Adrenal gland (tissue), 12 donors: ENCODE data around the gene ZNF622. TPM values are rescaled to one million over a fixed set of nuclear protein-coding genes. Genes with fewer than 3 reads are reported as not detected.
A peak's percentile ranks its signal among the peaks of the same experiment; 100 is the strongest.

Experiments
- DNase-seq, 7 donors: peaks; one replicate each; pipeline ENCODE4 v3.0.0-alpha.2; 2019 to 2020
- H3K27ac ChIP-seq, 5 donors: fragments of 200-600 bp; sonication (generic) in 4 of 5; 1 replicate in 3 of 5; 2 replicates in 2 of 5; pipeline versions ENCODE4 v1.5.1 to v1.8.0; 2016 to 2020; ENCODE audit warnings: mild to moderate bottlenecking in 1 of 5
- H3K27me3 ChIP-seq: fragments of 200-600 bp; 2 replicates; pipeline ENCODE4 v1.8.0; 2021
- H3K36me3 ChIP-seq, 2 donors: fragments of 200-600 bp; replicated peaks in 1 of 2; 1 replicate in 1 of 2; 2 replicates in 1 of 2; pipeline versions ENCODE4 v1.5.1 to v1.8.0; 2018 to 2022
- H3K4me1 ChIP-seq, 2 donors: fragments of 200-600 bp; replicated peaks in 1 of 2; 1 replicate in 1 of 2; 2 replicates in 1 of 2; pipeline versions ENCODE4 v1.5.1 to v1.8.0; 2018 to 2021
- H3K4me3 ChIP-seq, 4 donors: fragments of 200-600 bp; sonication (generic) in 3 of 4; one replicate each; pipeline ENCODE4 v1.5.1; 2016 to 2018
- H3K9me3 ChIP-seq, 3 donors: fragments of 200-600 bp; sonication (generic) in 1 of 3; replicated peaks in 1 of 3; 1 replicate in 2 of 3; 2 replicates in 1 of 3; pipeline versions ENCODE4 v1.5.1 to v1.8.0; 2016 to 2021
- POLR2A ChIP-seq, 2 donors: fragments of 450-650 bp; IDR thresholded peaks; one replicate each; pipeline ENCODE4 v1.6.1; 2017; ENCODE audit warnings: antibody characterized with exemption in 2 of 2, mild to moderate bottlenecking in 2 of 2, moderate library complexity in 1 of 2
- WGBS, 4 donors: extraction: QIAGEN DNeasy Blood & Tissue Kit in 2 of 4; methylation state at CpG; one replicate each; pipeline versions ENCODE4 v1.1.5 to v1.1.7; 2013 to 2017; 5-methylcytosine and 5-hydroxymethylcytosine counted together
- intact Hi-C, 2 donors: fragments of 100-400 bp; cut with DNase I; formaldehyde crosslinking; loops; one replicate each; pipeline versions ENCODE4 v1.14.1 to v1.15.0; 2022 to 2023
- polyA plus RNA-seq, 3 donors: library from polyadenylated mRNA; stranded (reverse); fragments of 200-250 nt in 2 of 3; fragments of 350-450 nt in 1 of 3; fragmentation: Illumina TruSeq in 1 of 3; extraction: RNeasy Lipid Tissue Mini Kit (QIAGEN cat#74804) in 1 of 3; gene quantifications; one replicate each; pipeline ENCODE4 v1.2.3, GENCODE V29; 2013 to 2014
- total RNA-seq, 9 donors: library from RNA; depleted of rRNA in 4 of 9; stranded (reverse); fragments of >200 nt in 4 of 9; fragments of 120-200 nt in 1 of 9; fragmentation: NEBNext Ultra II Directional in 1 of 9; extraction: Animal tissue kit (Norgen Biotek cat#: 25700) in 1 of 9; gene quantifications; one replicate each; pipeline versions ENCODE4 v1.1.0 to v1.2.4, GENCODE V29; 2013 to 2023
- TF ChIP-seq, protein P1 (sequence below), 6 experiments: fragments of 450-650 bp in 4 of 6; fragments of 200-600 bp in 2 of 6; sonication (generic) in 1 of 6; IDR thresholded peaks; 1 replicate in 5 of 6; 2 replicates in 1 of 6; pipeline versions ENCODE4 v1.5.1 to v1.8.0; 2016 to 2021; ENCODE audit warnings: antibody characterized with exemption in 6 of 6, mild to moderate bottlenecking in 2 of 6, moderate library complexity in 1 of 6
- donor health status: healthy with polysubstance abuse.
- donor health status: Bipolar disorder and iron deficiency.
- donor health status: DM: yes; HTN: yes; CAD: no.
- donor health status: DM: no; HTN: no; CAD: no.
- donor health status: DM: no; HTN: no; CAD: no.
- donor health status: DM: yes; HTN: yes; CAD: no.

Gene ZNF622
- total and polyA plus RNA-seq, 12 donors = 9.2 to 41.3 (median 21.8) TPM

DNA sequence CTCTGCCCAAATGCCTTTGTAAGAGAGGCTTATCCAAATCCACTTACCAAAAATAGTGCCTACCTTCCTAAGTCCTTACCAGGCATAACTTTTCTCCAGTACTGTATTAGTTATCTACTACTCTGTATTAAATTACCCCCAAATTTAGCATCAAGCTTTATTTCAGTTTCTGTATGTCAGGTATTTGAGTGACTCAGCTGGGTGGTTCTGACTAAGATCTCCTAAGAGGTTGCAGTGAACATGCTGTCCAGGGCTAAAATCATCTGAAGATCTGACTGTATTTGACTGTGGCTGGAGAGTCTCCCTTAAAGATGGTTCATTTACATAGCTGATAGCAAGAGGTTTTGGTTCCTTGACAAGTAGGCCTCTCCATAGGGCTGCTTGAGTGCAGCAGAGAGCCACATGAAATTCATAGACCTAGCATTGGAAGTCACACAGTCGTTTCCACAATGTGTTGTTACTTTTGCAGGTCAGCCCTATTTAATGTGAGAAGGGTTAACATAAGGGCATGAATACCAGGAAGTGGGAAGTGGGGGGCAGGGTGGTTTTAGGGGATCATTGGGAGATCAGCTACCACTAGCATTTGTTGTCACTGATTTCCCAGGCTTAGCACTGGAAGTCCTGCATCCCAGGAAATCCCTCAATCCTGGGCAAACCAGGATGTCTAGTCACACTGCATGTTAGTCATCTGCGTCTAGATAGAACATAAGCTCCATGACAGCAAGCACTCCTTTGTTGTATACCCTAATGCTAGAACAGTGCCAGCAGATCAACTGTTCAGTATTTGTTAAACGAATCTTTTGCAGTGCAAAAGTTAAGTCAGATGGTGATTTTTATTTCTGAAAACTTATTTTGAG, 2.0 kb upstream of the ZNF622 start:
- no peak for DNase-seq
- H3K9me3 ChIP-seq = no peaks in the 10 kb centered on the region
- WGBS, 4 donors = 67 to 77% (median 74%) methylated on average over 2 to 3 of the region's 3 CpGs
- peaks cover 0 to 10% of the 10 kb centered on the region in 2 donors for H3K36me3 ChIP-seq
- H3K4me1 ChIP-seq = peaks cover 25 to 39% of the 10 kb centered on the region in 2 donors
- TF ChIP-seq, protein P1, sequence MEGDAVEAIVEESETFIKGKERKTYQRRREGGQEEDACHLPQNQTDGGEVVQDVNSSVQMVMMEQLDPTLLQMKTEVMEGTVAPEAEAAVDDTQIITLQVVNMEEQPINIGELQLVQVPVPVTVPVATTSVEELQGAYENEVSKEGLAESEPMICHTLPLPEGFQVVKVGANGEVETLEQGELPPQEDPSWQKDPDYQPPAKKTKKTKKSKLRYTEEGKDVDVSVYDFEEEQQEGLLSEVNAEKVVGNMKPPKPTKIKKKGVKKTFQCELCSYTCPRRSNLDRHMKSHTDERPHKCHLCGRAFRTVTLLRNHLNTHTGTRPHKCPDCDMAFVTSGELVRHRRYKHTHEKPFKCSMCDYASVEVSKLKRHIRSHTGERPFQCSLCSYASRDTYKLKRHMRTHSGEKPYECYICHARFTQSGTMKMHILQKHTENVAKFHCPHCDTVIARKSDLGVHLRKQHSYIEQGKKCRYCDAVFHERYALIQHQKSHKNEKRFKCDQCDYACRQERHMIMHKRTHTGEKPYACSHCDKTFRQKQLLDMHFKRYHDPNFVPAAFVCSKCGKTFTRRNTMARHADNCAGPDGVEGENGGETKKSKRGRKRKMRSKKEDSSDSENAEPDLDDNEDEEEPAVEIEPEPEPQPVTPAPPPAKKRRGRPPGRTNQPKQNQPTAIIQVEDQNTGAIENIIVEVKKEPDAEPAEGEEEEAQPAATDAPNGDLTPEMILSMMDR (IDR thresholded peaks at IDR 0.05) = no peak
- no peak for TF ChIP-seq POLR2A (IDR thresholded peaks at IDR 0.05)
- no peak overlapping the region for H3K27ac ChIP-seq
- intact Hi-C loops = no loop called here
- no peak overlapping the region for H3K4me3 ChIP-seq
- H3K27me3 ChIP-seq = no peaks in the 10 kb centered on the region

DNA sequence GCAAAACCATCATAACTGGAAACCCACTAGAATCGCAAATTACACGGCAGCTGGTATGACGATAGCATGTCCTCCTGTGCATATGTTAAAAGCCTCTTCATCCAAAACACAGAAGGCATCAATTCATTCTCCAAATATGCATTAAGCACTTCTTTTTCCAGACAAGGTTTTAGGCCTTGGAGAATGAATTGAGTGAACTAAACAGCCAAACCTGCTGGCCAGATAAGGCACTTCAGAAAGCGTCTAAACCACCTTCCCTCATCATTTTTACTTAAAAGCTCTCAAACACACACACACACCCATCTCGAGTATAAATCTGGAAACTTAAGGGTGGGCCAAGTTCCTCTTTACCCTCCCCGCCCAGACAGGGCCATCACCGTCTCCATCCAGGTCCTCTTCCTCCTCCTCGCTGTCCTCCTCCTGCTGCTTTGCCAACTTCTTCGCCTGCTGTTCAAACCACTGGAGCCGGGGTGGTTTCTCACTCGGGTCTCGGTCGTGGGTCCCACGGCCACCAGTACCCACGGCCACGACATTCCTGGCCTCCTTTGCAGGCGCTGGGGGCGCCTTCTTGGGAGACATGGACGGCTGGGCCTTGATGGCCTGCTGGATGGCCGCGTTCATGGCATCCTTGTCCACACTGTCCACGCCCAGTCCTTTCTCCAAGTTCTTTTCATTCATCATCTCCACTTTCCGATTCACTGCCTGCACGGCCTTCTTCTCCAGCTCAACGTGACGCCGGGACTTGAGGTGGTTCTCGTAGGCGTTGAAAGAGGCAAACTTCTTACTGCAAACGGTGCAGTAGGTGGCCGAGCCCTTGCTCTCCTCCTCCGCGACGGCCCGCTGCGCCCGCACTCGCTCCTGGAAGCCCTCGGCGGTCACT, 696 bp downstream of the ZNF622 start:
- peak overlapping the region; percentile 52 to 99 (median 84) for H3K4me3 ChIP-seq
- H3K27ac ChIP-seq = peak overlapping the region in 4 of 5 donors; percentile 47 to 91 (median 72)
- DNase-seq = peak in 5 of 7 donors; percentile 9 to 24 (median 20)
- TF ChIP-seq, protein P1 (IDR thresholded peaks at IDR 0.05) = peak in 1 of 6 experiments; percentile 11
- no peak for TF ChIP-seq POLR2A (IDR thresholded peaks at IDR 0.05)
- no peaks in the 10 kb centered on the region for H3K9me3 ChIP-seq
- whole genome bisulfite sequencing, 4 donors = 7 to 12% (median 8%) methylated on average over 27 to 40 of the region's 40 CpGs
- intact Hi-C loops = no loop called here
- peaks cover 0 to 37% of the 10 kb centered on the region in 2 donors for H3K36me3 ChIP-seq
- H3K27me3 ChIP-seq = no peaks in the 10 kb centered on the region
- H3K4me1 ChIP-seq = peaks cover 25 to 61% of the 10 kb centered on the region in 2 donors

DNA sequence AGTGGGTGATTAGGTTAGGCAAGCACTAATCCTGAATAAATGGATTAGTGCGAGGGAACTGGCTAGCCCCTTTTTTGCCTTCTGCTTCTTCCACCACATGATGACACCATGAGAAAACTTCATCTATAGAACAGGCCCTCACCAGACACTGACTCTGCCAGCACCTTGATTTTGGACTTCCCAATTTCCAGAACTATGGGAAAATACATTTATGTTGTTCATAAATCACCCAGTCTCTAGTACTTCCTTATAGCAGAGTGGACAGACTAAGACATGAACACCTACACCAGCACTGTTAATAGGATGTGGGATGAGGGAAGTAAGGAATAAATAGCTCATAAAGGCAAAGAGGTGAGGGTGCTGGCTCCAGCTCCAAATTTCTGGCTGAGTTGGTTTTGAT, 1.4 kb downstream of the ZNF622 start:
- Histone ChIP-seq H3K4me1 (peaks cover 25 to 64% of the 10 kb centered on the region in 2 donors), H3K4me3 (peak overlapping the region in 2 of 4 donors; percentile 77 to 90), H3K27me3 (no peaks in the 10 kb centered on the region), H3K9me3 (no peaks in the 10 kb centered on the region), H3K27ac (no peak overlapping the region), H3K36me3 (peaks cover 0 to 40% of the 10 kb centered on the region in 2 donors)
- intact Hi-C loops = no loop called here
- TF ChIP-seq, protein P1 (IDR thresholded peaks at IDR 0.05) = no peak
- TF ChIP-seq POLR2A (IDR thresholded peaks at IDR 0.05) = no peak
- 69 to 100% (median 93%) methylated on average over 1 of the region's 1 CpG for WGBS, 4 donors
- no peak for DNase-seq

DNA sequence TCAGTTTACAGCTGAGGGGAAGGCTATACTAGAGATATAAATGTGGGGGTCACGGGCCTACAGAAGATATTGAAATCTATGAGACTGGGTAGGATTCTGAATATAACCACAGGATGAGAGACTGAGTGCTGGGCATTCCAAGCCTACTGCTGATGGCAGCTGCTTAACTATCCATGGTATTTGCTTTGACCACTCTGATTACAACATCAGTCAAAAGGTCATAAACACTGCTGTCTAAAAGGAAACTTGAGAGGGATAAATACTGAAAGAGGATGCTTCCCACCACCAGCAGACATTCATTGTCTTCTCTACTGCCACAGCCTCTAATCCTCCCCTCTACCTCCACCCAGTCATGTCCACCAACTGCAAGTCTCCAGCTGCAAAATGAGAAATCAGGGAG, 3.8 kb downstream of the ZNF622 start:
- DNase-seq = no peak
- H3K36me3 ChIP-seq = peaks cover 0 to 51% of the 10 kb centered on the region in 2 donors
- no peak overlapping the region for H3K27ac ChIP-seq
- H3K9me3 ChIP-seq = no peaks in the 10 kb centered on the region
- 89 to 100% (median 93%) methylated on average over 1 of the region's 1 CpG for WGBS, 4 donors
- H3K27me3 ChIP-seq = no peaks in the 10 kb centered on the region
- no peak overlapping the region for H3K4me3 ChIP-seq
- intact Hi-C loops = no loop called here
- H3K4me1 ChIP-seq = peaks cover 18 to 53% of the 10 kb centered on the region in 2 donors
- TF ChIP-seq POLR2A (IDR thresholded peaks at IDR 0.05) = no peak
- TF ChIP-seq, protein P1 (IDR thresholded peaks at IDR 0.05) = no peak
